Liver (tissue), 3 donors: ENCODE measurements around the gene FLOT2.
"Not testable (repeated sequence)": the region's sequence is repeated elsewhere in the genome, so short reads cannot be mapped to it uniquely, and the experiment has no call there.

Experiments used
- FOXA1 ChIP-seq: IDR thresholded peaks from 2 replicates; pipeline ENCODE4 v1.6.1; 2016; ENCODE audit warnings: antibody characterized with exemption
- FOXA2 ChIP-seq: IDR thresholded peaks from 2 replicates; pipeline ENCODE4 v1.6.1; 2016; ENCODE audit warnings: antibody characterized with exemption
- JUND ChIP-seq, 2 donors: IDR thresholded peaks; 2 replicates each; pipeline ENCODE4 v1.6.1; 2016; ENCODE audit warnings: antibody characterized with exemption in 2 of 2
- NR2F2 ChIP-seq: IDR thresholded peaks from 2 replicates; pipeline ENCODE4 v1.6.1; 2016; ENCODE audit warnings: antibody characterized with exemption
- RAD21 ChIP-seq, 2 donors: IDR thresholded peaks; 2 replicates each; pipeline ENCODE4 v1.6.1; 2016; ENCODE audit warnings: antibody characterized with exemption in 2 of 2, mild to moderate bottlenecking in 2 of 2
- TAF1 ChIP-seq: conservative IDR thresholded peaks from 2 replicates; pipeline ENCODE4 v1.6.1; 2016; ENCODE audit warnings: antibody characterized with exemption, mild to moderate bottlenecking
- TF ChIP-seq, protein P1 (sequence below): fragments of 150-350 bp; IDR thresholded peaks from 2 replicates; pipeline ENCODE4 v1.5.1; 2017; ENCODE audit warnings: improper control_type of control experiment, low read depth, low read length; ENCODE audit not compliant: missing input control
- TF ChIP-seq, protein P2 (sequence below): IDR thresholded peaks from 2 replicates; pipeline ENCODE4 v1.6.1; 2016; ENCODE audit warnings: antibody characterized with exemption
- TF ChIP-seq, protein P3 (sequence below): IDR thresholded peaks from 2 replicates; pipeline ENCODE4 v1.6.1; 2016; ENCODE audit warnings: antibody characterized with exemption
- donor health status: healthy.
- donor health status: healthy.

DNA sequence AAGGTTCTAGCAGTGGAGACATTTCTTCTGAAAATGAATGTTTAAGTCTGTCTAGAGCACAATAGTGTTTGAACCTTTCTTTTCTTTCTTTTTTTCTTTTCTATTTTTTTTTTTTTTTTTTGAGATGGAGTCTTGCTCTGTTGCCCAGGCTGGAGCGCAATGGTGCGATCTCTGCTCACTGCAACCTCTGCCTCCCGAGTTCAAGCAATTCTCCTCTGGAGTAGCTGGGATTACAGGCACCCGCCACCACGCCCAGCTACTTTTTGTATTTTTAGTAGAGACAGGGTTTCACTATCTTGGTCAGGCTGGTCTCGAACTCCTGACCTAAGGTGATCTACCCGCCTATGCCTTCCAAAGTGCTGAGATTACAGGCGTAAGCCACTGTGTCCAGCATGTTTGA is 37.0 kb upstream of the FLOT2 start:
- TF ChIP-seq, protein P1, sequence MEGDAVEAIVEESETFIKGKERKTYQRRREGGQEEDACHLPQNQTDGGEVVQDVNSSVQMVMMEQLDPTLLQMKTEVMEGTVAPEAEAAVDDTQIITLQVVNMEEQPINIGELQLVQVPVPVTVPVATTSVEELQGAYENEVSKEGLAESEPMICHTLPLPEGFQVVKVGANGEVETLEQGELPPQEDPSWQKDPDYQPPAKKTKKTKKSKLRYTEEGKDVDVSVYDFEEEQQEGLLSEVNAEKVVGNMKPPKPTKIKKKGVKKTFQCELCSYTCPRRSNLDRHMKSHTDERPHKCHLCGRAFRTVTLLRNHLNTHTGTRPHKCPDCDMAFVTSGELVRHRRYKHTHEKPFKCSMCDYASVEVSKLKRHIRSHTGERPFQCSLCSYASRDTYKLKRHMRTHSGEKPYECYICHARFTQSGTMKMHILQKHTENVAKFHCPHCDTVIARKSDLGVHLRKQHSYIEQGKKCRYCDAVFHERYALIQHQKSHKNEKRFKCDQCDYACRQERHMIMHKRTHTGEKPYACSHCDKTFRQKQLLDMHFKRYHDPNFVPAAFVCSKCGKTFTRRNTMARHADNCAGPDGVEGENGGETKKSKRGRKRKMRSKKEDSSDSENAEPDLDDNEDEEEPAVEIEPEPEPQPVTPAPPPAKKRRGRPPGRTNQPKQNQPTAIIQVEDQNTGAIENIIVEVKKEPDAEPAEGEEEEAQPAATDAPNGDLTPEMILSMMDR, result not testable (repeated sequence)
- TF ChIP-seq RAD21 (IDR thresholded peaks at IDR 0.05); FOXA2; NR2F2; JUND (IDR thresholded peaks at IDR 0.05); FOXA1; TAF1: not testable (repeated sequence)
- TF ChIP-seq, protein P2, sequence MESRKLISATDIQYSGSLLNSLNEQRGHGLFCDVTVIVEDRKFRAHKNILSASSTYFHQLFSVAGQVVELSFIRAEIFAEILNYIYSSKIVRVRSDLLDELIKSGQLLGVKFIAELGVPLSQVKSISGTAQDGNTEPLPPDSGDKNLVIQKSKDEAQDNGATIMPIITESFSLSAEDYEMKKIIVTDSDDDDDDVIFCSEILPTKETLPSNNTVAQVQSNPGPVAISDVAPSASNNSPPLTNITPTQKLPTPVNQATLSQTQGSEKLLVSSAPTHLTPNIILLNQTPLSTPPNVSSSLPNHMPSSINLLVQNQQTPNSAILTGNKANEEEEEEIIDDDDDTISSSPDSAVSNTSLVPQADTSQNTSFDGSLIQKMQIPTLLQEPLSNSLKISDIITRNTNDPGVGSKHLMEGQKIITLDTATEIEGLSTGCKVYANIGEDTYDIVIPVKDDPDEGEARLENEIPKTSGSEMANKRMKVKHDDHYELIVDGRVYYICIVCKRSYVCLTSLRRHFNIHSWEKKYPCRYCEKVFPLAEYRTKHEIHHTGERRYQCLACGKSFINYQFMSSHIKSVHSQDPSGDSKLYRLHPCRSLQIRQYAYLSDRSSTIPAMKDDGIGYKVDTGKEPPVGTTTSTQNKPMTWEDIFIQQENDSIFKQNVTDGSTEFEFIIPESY, result not testable (repeated sequence)
- TF ChIP-seq, protein P3, sequence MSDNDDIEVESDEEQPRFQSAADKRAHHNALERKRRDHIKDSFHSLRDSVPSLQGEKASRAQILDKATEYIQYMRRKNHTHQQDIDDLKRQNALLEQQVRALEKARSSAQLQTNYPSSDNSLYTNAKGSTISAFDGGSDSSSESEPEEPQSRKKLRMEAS, result not testable (repeated sequence)
